ENCODE measurements around the gene BHLHE40. TPM values are rescaled to one million over a fixed set of nuclear protein-coding genes. Genes with fewer than 3 reads are reported as not detected.

Gene BHLHE40
- total and polyA plus RNA-seq, 2 of the 13 experiments (the other 11 are each of a cell fraction or from before 2014, with no cell fraction given): 1.8 to 51.0 TPM

DNA sequence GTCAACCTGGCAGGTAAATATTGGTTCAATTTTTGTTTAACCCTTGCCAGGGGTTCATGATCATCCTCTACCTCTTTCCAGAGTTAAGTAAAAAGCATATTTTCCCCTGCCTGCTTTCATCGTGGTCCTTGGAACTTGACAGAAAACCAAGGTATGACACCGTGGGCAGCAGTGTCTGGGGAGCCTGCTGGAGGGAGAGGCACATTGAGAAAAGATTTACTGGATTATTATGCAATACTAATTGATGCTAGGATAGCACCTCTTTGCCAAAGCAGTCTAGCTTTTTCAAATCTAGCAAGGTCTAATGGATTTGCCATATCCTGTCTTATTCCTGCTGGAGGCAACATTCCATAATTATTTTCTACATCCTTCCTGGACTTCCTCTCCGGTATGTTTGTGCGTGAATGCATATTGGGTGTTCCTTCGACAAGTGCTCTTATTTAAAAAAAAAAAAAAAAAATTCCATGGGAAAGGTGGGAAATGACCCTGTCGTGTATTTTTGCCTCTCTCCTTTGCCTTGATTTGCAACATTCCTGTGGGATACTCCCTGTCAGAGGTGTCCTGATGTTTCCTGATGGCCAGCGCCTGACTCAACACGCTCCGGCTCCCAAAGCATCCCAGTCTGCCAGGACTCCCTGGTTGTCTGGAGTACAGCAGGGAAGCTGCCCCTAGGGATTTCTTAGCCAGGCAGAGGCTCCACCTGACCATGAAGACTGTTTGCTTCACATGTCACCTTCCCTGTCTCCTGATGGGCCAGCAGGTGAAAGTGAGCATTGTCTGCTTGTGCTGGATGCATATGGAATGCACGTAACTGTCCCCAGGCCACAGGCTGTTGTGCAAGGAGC, 6.3 kb downstream of the BHLHE40 start (continued):
- no peak for TF ChIP-seq NFAT5 (CRISPR knock-in tag; IDR thresholded peaks at IDR 0.05)
- TF ChIP-seq ZNF777 (CRISPR knock-in tag; IDR thresholded peaks at IDR 0.05): no peak
- no peak for TF ChIP-seq RCOR2 (CRISPR knock-in tag; IDR thresholded peaks at IDR 0.05)
- TF ChIP-seq PHF21A (CRISPR knock-in tag; IDR thresholded peaks at IDR 0.05): peak; percentile 65
- TF ChIP-seq ZNF18 (CRISPR knock-in tag; IDR thresholded peaks at IDR 0.05; ENCODE audit: insufficient replicate concordance): peak; percentile 70
- TF ChIP-seq CBX1 (IDR thresholded peaks at IDR 0.05; ENCODE audit: low read depth): no peak
- TF ChIP-seq STAT5B (CRISPR knock-in tag; IDR thresholded peaks at IDR 0.05): no peak
- TF ChIP-seq MYPOP (CRISPR knock-in tag; IDR thresholded peaks at IDR 0.05): no peak
- TF ChIP-seq BHLHE40 (IDR thresholded peaks at IDR 0.05; ENCODE audit: low read length): peak; percentile 52
- TF ChIP-seq ZKSCAN5 (CRISPR knock-in tag; IDR thresholded peaks at IDR 0.05): no peak
- TF ChIP-seq, protein P1, sequence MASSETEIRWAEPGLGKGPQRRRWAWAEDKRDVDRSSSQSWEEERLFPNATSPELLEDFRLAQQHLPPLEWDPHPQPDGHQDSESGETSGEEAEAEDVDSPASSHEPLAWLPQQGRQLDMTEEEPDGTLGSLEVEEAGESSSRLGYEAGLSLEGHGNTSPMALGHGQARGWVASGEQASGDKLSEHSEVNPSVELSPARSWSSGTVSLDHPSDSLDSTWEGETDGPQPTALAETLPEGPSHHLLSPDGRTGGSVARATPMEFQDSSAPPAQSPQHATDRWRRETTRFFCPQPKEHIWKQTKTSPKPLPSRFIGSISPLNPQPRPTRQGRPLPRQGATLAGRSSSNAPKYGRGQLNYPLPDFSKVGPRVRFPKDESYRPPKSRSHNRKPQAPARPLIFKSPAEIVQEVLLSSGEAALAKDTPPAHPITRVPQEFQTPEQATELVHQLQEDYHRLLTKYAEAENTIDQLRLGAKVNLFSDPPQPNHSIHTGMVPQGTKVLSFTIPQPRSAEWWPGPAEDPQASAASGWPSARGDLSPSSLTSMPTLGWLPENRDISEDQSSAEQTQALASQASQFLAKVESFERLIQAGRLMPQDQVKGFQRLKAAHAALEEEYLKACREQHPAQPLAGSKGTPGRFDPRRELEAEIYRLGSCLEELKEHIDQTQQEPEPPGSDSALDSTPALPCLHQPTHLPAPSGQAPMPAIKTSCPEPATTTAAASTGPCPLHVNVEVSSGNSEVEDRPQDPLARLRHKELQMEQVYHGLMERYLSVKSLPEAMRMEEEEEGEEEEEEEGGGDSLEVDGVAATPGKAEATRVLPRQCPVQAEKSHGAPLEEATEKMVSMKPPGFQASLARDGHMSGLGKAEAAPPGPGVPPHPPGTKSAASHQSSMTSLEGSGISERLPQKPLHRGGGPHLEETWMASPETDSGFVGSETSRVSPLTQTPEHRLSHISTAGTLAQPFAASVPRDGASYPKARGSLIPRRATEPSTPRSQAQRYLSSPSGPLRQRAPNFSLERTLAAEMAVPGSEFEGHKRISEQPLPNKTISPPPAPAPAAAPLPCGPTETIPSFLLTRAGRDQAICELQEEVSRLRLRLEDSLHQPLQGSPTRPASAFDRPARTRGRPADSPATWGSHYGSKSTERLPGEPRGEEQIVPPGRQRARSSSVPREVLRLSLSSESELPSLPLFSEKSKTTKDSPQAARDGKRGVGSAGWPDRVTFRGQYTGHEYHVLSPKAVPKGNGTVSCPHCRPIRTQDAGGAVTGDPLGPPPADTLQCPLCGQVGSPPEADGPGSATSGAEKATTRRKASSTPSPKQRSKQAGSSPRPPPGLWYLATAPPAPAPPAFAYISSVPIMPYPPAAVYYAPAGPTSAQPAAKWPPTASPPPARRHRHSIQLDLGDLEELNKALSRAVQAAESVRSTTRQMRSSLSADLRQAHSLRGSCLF (CRISPR knock-in tag; IDR thresholded peaks at IDR 0.05; ENCODE audit: borderline replicate concordance): no peak
- no peak for TF ChIP-seq SRSF9 (IDR thresholded peaks at IDR 0.05; ENCODE audit: borderline replicate concordance, insufficient read depth, low read depth, low read length, poor library complexity, severe bottlenecking)
- TF ChIP-seq CHD4 (IDR thresholded peaks at IDR 0.05; ENCODE audit: borderline replicate concordance, low read length): no peak
- no peak for TF ChIP-seq ZNF350 (CRISPR knock-in tag; IDR thresholded peaks at IDR 0.05; ENCODE audit: borderline replicate concordance, low read depth)
